ENCODE results near the gene NAALADL2. TPM values are rescaled to one million over a fixed set of nuclear protein-coding genes. Genes with fewer than 3 reads are reported as not detected.

The NAALADL2 gene
- total RNA-seq, 1 experiment from 2014 or later: 2.7 TPM

DNA sequence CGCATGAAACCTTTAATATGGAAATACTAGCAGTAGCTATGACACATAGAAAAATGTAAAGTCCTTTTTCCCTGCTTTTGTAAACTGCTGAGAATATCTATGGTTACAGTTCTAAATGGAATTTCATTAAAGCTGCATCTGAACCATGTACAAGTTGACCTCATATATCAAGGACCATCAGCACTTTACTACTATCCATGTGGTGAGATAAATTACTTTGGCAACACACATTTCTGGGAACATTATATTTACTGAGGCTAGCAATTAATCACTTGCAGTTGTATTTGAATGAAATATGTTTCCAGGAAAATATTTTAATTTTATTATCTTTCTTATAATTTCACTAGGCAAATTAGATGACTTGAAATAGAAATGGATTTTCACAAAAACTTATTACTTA lies 545.5 kb downstream of the NAALADL2 start:
- peaks cover 3% of the 10 kb centered on the region; the same call in 1 of the 2 replicates for H3K9me3 ChIP-seq (ENCODE audit: control insufficient read depth, insufficient read depth, low read depth, low read length)
- H3K27ac ChIP-seq (ENCODE audit: low read length): no peak overlapping the region
- ChIA-PET POLR2A (no interaction called here), CTCF (no interaction called here)
- DNase-seq (ENCODE audit: low read depth, low spot score) (no peak), ATAC-seq (no peak)
- no peaks in the 10 kb centered on the region for H3K4me1 ChIP-seq (ENCODE audit: control insufficient read depth, insufficient read depth, low read length)
- no TSS peak for BruUV-seq (replicated peaks)
- intact Hi-C loops (cut with micrococcal nuclease; ENCODE audit: unreplicated experiment) (no loop called here), in situ Hi-C loops (cut with HindIII; ENCODE audit: low pct_unique_long_range_greater_than_20kb, low sequenced_read_pairs) (no loop called here)
- no peak overlapping the region for H3K4me3 ChIP-seq (ENCODE audit: low read depth in 2 of 2, low read length in 2 of 2)
- TF ChIP-seq POLR2AphosphoS5 (IDR thresholded peaks at IDR 0.05; ENCODE audit: low read depth, low read length) (no peak), TCF7L2 (IDR thresholded peaks at IDR 0.05; ENCODE audit: low read depth, low read length) (no peak), SIN3A (IDR thresholded peaks at IDR 0.05; ENCODE audit: borderline replicate concordance, insufficient read depth, low read depth, low read length) (no peak)
- TF ChIP-seq, protein P1, sequence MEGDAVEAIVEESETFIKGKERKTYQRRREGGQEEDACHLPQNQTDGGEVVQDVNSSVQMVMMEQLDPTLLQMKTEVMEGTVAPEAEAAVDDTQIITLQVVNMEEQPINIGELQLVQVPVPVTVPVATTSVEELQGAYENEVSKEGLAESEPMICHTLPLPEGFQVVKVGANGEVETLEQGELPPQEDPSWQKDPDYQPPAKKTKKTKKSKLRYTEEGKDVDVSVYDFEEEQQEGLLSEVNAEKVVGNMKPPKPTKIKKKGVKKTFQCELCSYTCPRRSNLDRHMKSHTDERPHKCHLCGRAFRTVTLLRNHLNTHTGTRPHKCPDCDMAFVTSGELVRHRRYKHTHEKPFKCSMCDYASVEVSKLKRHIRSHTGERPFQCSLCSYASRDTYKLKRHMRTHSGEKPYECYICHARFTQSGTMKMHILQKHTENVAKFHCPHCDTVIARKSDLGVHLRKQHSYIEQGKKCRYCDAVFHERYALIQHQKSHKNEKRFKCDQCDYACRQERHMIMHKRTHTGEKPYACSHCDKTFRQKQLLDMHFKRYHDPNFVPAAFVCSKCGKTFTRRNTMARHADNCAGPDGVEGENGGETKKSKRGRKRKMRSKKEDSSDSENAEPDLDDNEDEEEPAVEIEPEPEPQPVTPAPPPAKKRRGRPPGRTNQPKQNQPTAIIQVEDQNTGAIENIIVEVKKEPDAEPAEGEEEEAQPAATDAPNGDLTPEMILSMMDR (IDR thresholded peaks at IDR 0.05): no peak
- no peaks in the 10 kb centered on the region for H3K27me3 ChIP-seq (ENCODE audit: control insufficient read depth, insufficient read depth, low read length)
- H3K36me3 ChIP-seq (ENCODE audit: control insufficient read depth, insufficient read depth, low read length): no peaks in the 10 kb centered on the region

DNA sequence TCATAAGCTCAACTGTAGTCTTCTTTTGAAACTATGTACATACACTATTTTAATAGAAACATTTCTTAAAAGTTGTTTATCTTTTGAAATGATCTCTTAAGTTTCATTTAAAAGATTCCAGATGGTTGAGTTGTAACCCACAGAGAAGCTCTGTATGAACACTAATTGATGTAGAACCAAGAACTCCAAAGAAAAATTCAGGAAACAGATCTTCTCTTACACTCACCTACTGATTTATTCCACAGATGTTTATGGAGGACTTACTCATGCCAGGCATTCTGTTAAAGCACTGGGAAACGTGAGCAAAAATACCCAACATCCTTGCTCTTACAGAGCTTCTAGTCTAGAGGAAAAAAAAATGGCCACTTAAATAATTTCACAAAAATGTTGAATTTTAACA lies 551.1 kb downstream of the NAALADL2 start:
- in situ Hi-C loops (cut with HindIII; ENCODE audit: low pct_unique_long_range_greater_than_20kb, low sequenced_read_pairs) (no loop called here), intact Hi-C loops (cut with micrococcal nuclease; ENCODE audit: unreplicated experiment) (no loop called here)
- ChIA-PET POLR2A (no interaction called here), CTCF (no interaction called here)
- BruUV-seq (replicated peaks): no TSS peak
- no peak for ATAC-seq
- DNase-seq (ENCODE audit: low read depth, low spot score): no peak
- no peaks in the 10 kb centered on the region for H3K36me3 ChIP-seq (ENCODE audit: control insufficient read depth, insufficient read depth, low read length)
- no peak overlapping the region for H3K4me3 ChIP-seq (ENCODE audit: low read depth in 2 of 2, low read length in 2 of 2)
- no peak overlapping the region for H3K27ac ChIP-seq (ENCODE audit: low read length)
- no peaks in the 10 kb centered on the region for H3K4me1 ChIP-seq (ENCODE audit: control insufficient read depth, insufficient read depth, low read length)
- H3K9me3 ChIP-seq (ENCODE audit: control insufficient read depth, insufficient read depth, low read depth, low read length): peaks cover 3% of the 10 kb centered on the region; the same call in 1 of the 2 replicates
- TF ChIP-seq POLR2AphosphoS5 (IDR thresholded peaks at IDR 0.05; ENCODE audit: low read depth, low read length) (no peak), SIN3A (IDR thresholded peaks at IDR 0.05; ENCODE audit: borderline replicate concordance, insufficient read depth, low read depth, low read length) (no peak), TCF7L2 (IDR thresholded peaks at IDR 0.05; ENCODE audit: low read depth, low read length) (no peak)
- TF ChIP-seq, protein P1 (IDR thresholded peaks at IDR 0.05): no peak
- TF ChIP-seq, protein P2, sequence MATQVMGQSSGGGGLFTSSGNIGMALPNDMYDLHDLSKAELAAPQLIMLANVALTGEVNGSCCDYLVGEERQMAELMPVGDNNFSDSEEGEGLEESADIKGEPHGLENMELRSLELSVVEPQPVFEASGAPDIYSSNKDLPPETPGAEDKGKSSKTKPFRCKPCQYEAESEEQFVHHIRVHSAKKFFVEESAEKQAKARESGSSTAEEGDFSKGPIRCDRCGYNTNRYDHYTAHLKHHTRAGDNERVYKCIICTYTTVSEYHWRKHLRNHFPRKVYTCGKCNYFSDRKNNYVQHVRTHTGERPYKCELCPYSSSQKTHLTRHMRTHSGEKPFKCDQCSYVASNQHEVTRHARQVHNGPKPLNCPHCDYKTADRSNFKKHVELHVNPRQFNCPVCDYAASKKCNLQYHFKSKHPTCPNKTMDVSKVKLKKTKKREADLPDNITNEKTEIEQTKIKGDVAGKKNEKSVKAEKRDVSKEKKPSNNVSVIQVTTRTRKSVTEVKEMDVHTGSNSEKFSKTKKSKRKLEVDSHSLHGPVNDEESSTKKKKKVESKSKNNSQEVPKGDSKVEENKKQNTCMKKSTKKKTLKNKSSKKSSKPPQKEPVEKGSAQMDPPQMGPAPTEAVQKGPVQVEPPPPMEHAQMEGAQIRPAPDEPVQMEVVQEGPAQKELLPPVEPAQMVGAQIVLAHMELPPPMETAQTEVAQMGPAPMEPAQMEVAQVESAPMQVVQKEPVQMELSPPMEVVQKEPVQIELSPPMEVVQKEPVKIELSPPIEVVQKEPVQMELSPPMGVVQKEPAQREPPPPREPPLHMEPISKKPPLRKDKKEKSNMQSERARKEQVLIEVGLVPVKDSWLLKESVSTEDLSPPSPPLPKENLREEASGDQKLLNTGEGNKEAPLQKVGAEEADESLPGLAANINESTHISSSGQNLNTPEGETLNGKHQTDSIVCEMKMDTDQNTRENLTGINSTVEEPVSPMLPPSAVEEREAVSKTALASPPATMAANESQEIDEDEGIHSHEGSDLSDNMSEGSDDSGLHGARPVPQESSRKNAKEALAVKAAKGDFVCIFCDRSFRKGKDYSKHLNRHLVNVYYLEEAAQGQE (IDR thresholded peaks at IDR 0.05; ENCODE audit: insufficient read depth in 1 of 2, low read depth in 2 of 2, low read length in 1 of 2): no peak
- H3K27me3 ChIP-seq (ENCODE audit: control insufficient read depth, insufficient read depth, low read length): no peaks in the 10 kb centered on the region
